Fibroblast of pulmonary artery (primary cell): ENCODE results near the gene IWS1.

Experiments
- DNase-seq: peaks from one replicate; pipeline ENCODE4 v3.0.0-alpha.2; 2010; ENCODE audit warnings: low read depth
- H3K4me3 ChIP-seq: replicated peaks from 2 replicates; pipeline ENCODE4 v1.5.1; 2011; ENCODE audit warnings: low read depth, mild to moderate bottlenecking, control low read depth, low read length, moderate library complexity
- TF ChIP-seq, protein P1 (sequence below): IDR thresholded peaks from 2 replicates; pipeline ENCODE4 v1.5.1; 2011; ENCODE audit warnings: mild to moderate bottlenecking, control low read depth, low read length, inconsistent platforms; ENCODE audit errors: missing control alignments

IWS1 gene

DNA sequence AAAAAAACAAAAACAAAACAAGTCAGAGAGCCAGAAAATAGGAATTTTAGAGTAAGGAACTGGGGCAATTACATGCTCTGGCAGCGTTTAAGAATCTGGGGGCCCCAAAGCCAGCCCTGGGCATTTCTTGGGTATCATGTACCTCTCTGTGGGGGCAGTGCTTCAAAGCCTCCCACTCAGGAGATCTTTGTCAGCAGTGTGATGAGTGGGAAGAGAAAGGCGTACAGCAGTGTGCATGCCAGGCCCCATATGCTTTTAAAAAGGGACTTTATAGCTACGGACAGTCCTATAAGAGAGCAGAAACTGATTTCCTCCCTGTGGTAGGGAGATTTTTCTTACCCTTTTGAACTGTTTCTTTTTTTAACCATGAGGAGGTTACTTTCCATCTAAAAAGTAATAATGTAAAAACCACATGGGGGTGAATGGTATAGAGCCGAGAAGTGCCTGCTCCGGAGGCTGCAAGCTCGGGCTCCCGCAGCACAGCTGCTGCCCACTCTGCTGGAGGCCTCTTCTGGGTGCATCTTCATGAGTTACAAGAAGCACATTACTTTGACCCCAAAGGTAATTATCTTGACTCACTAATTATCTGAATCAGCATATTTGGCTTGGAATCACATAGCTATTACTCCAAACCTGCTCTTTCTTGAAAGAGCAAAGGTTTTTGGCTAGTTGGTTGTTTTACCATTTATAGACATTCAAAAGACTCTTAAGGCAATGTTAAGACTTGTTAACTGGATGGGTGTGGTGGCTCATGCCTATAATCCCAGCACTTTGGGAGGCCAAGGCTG lies 61.6 kb downstream of the IWS1 start:
- TF ChIP-seq, protein P1, sequence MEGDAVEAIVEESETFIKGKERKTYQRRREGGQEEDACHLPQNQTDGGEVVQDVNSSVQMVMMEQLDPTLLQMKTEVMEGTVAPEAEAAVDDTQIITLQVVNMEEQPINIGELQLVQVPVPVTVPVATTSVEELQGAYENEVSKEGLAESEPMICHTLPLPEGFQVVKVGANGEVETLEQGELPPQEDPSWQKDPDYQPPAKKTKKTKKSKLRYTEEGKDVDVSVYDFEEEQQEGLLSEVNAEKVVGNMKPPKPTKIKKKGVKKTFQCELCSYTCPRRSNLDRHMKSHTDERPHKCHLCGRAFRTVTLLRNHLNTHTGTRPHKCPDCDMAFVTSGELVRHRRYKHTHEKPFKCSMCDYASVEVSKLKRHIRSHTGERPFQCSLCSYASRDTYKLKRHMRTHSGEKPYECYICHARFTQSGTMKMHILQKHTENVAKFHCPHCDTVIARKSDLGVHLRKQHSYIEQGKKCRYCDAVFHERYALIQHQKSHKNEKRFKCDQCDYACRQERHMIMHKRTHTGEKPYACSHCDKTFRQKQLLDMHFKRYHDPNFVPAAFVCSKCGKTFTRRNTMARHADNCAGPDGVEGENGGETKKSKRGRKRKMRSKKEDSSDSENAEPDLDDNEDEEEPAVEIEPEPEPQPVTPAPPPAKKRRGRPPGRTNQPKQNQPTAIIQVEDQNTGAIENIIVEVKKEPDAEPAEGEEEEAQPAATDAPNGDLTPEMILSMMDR = no peak
- H3K4me3 ChIP-seq = no peak overlapping the region
- no peak for DNase-seq

DNA sequence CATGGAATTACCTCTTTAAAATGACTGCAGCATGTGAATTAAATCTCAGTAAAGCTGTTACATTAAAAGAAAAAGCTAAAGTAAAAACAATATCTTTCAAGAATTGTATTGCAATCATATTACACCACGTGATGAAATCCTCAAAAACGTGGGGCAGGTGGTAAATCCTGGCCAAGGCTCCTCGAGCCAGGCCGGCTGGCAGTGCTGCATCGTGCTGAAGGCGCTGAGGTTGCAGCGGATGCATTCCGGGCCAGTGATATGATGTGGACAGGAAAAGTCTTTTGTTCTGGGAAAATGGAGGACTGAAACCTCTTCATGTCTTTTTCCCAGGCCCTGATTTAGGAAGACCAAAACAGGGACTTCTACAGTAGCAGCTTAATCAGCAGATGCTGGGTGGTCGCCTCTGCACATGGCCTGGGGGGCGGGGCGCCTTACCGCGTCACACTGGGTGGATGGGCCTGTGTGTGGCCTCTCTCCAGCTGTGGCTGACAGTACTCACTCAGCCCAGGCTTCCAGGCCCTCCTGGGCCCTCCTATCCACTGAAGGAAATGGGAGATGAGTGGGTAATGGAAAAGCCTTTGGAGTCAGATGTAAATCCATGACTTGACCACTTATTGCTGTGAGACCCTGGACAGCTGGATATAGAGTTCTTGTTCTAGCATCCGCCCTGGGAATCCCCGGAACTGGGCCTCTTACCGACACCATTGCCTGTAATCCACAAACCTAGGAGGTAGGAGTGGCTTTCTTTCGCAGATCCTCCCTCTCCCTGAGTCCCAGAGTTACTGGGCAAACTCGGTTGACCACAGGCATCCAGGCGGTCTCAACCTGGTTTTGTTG lies 62.9 kb downstream of the IWS1 start:
- no peak overlapping the region for H3K4me3 ChIP-seq
- no peak for DNase-seq
- TF ChIP-seq, protein P1 = no peak

DNA sequence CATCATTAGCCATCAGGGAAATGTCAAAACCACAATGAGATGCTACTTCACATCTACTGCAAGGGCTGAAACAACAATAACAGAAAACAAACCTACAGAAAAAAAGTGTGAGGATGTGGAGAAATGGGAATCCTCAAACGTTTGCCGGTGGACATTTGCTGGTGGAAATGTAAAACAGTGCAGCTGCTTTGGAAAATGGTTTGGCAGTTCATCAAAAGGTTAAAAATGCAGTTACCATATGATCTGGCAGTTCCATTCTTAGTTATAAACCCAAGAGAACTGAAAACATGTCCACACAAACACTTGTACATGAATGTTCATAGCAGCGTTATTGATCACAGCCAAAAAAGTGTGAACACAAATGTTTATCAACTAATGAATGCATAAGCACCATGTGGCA lies 63.8 kb downstream of the IWS1 start:
- no peak for DNase-seq
- TF ChIP-seq, protein P1 = no peak

DNA sequence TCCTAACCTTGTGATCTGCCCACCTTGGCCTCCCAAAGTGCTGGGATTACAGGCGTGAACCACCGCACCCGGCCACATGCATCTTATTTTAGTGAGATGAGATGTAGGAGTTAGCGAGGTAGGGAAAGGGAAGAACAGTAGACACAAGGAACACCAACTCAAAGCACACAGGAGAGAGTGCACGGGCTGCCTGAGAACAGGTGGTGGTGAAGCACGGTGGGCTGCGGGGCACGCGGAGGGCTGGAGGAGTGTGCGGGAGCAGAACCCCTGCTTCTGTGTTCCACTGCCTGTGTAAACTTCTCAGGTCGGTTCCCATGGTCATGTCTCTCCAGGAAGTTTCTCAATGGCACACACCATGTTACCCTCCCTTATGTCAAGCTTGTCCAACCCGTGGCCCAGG lies 69.3 kb downstream of the IWS1 start:
- DNase-seq = no peak
- TF ChIP-seq, protein P1 = no peak
- H3K4me3 ChIP-seq = no peak overlapping the region

More for the DNA sequence above, 63.8 kb downstream of the IWS1 start:
- H3K4me3 ChIP-seq = no peak overlapping the region

DNA sequence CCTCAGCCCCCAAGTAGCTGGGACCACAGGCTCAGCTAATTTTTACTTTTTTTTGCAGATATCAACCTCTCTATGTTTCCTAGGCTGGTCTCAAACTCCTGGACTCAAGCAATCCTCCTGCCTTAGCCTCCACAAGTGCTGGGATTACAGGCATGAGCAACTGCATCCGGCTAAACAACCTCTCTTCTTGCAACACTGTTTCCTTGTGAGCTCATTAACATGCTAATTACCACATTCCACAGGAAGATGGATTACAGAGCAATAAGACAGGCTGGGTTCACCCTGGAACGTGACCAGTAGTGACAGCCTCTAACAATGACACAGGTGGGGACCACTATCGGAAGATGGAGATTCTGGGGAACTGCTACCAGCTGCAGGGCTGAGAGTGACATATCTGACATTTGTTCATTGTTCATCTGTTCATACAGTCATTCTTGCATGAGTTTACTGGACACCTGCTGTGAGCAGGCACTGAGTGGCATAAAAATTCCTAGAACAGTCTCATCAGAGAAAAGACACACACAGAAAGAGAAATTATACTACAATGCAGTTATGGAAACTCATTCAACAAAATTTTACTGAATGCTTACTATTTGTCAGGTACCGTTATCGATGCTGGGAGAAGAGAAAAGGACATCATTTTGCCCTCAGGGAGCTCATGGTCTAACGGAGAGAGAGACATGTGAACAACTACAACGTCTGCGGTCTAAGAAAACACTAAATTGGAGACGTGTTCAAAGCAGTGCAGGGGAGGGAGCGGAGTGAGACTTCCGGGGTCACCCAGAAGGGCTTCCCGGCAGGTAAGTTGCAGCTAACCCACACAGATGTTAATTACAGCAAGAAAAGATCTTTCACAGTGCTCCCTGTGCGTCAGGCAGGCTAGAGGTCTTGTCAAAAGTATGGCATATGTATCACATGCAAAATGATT lies 70.5 kb downstream of the IWS1 start:
- H3K4me3 ChIP-seq = no peak overlapping the region
- TF ChIP-seq, protein P1 = no peak
- no peak for DNase-seq
